Measurements from ENCODE around the gene FAM171A1.
"Not testable (repeated sequence)": the region's sequence is repeated elsewhere in the genome, so short reads cannot be mapped to it uniquely, and the experiment has no call there.

Gene FAM171A1

GRCh38 chr10:15306735-15307280, 64.3 kb downstream of the FAM171A1 start:
- Mint-ChIP-seq H3K27me3 (no peaks in the 10 kb centered on the region), H3K4me1 (ENCODE audit: low read depth) (no peaks in the 10 kb centered on the region), H3K9me3 (ENCODE audit: low read depth) (no peaks in the 10 kb centered on the region), H3K36me3 (peaks cover 2% of the 10 kb centered on the region), H3K4me3 (no peak overlapping the region), H3K27ac (no peak overlapping the region)

DNA sequence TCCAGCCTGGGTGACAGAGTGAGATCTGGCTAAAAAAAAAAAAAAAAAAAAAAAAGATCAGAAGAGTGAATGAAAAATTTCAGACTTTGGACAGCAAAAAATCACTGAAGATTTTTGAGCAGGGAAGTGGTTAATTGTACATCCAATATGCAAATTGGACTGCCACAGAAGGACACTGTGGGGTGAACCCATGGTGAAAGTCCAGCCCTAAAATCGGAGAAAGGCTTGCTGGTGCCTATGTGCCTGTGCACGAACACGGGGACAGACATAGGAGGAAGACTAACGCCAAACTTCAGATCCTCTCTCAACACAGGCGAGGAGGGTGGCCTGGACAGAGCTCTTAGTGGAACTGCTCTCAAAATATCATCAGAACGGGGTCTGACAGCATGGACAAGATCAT, 65.5 kb downstream of the FAM171A1 start:
- Mint-ChIP-seq H3K4me1 (ENCODE audit: low read depth) (no peaks in the 10 kb centered on the region), H3K36me3 (peaks cover 2% of the 10 kb centered on the region), H3K27me3 (no peaks in the 10 kb centered on the region), H3K4me3 (no peak overlapping the region), H3K9me3 (ENCODE audit: low read depth) (no peaks in the 10 kb centered on the region), H3K27ac (no peak overlapping the region)

- H3K27ac Mint-ChIP-seq: no peak overlapping the region
- H3K4me3 Mint-ChIP-seq: no peak overlapping the region
- no peaks in the 10 kb centered on the region for H3K27me3 Mint-ChIP-seq
- H3K36me3 Mint-ChIP-seq: peaks cover 2% of the 10 kb centered on the region
- H3K4me1 Mint-ChIP-seq (ENCODE audit: low read depth): no peaks in the 10 kb centered on the region
- no peaks in the 10 kb centered on the region for H3K9me3 Mint-ChIP-seq (ENCODE audit: low read depth)
Observed at GRCh38 chr10:15305161-15305560, 65.9 kb downstream of the FAM171A1 start.

- H3K36me3 Mint-ChIP-seq; H3K4me3 Mint-ChIP-seq; H3K27ac Mint-ChIP-seq; H3K9me3 Mint-ChIP-seq (ENCODE audit: low read depth); H3K27me3 Mint-ChIP-seq; H3K4me1 Mint-ChIP-seq (ENCODE audit: low read depth): not testable (repeated sequence)
Observed at GRCh38 chr10:15302188-15302956, 68.7 kb downstream of the FAM171A1 start.

- Mint-ChIP-seq H3K27ac (no peak overlapping the region), H3K27me3 (no peaks in the 10 kb centered on the region), H3K9me3 (ENCODE audit: low read depth) (no peaks in the 10 kb centered on the region), H3K4me1 (ENCODE audit: low read depth) (no peaks in the 10 kb centered on the region), H3K36me3 (peaks cover 4% of the 10 kb centered on the region), H3K4me3 (no peak overlapping the region)
Observed at GRCh38 chr10:15300697-15301096, 70.4 kb downstream of the FAM171A1 start.

DNA sequence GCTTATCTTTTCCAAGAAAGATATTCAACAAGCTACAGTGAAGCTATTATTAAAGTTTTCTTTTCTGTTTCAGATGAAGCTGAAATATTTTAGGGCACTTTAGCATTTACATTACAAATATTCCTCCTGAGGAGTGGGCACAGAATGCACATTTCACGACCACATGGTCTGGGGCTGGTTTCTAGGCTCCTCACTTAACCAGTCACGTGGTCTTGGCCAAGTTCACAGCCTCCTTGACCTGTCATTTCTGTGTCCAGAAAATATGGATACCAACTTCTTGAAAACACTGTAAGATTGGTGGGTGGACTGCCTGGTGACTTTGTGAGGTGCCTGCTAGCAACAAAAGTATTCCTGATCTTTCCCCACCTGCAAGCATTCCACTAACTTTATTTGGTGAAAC, 70.9 kb downstream of the FAM171A1 start:
- H3K4me1 Mint-ChIP-seq (ENCODE audit: low read depth): no peaks in the 10 kb centered on the region
- H3K27me3 Mint-ChIP-seq: no peaks in the 10 kb centered on the region
- peaks cover 4% of the 10 kb centered on the region for H3K36me3 Mint-ChIP-seq
- no peak overlapping the region for H3K4me3 Mint-ChIP-seq
- H3K27ac Mint-ChIP-seq: no peak overlapping the region
- no peaks in the 10 kb centered on the region for H3K9me3 Mint-ChIP-seq (ENCODE audit: low read depth)

- Mint-ChIP-seq H3K36me3 (peaks cover 4% of the 10 kb centered on the region), H3K9me3 (ENCODE audit: low read depth) (no peaks in the 10 kb centered on the region), H3K4me1 (ENCODE audit: low read depth) (no peaks in the 10 kb centered on the region), H3K27ac (no peak overlapping the region), H3K4me3 (no peak overlapping the region), H3K27me3 (peaks cover 5% of the 10 kb centered on the region)
Observed at GRCh38 chr10:15296701-15297100, 74.4 kb downstream of the FAM171A1 start.

DNA sequence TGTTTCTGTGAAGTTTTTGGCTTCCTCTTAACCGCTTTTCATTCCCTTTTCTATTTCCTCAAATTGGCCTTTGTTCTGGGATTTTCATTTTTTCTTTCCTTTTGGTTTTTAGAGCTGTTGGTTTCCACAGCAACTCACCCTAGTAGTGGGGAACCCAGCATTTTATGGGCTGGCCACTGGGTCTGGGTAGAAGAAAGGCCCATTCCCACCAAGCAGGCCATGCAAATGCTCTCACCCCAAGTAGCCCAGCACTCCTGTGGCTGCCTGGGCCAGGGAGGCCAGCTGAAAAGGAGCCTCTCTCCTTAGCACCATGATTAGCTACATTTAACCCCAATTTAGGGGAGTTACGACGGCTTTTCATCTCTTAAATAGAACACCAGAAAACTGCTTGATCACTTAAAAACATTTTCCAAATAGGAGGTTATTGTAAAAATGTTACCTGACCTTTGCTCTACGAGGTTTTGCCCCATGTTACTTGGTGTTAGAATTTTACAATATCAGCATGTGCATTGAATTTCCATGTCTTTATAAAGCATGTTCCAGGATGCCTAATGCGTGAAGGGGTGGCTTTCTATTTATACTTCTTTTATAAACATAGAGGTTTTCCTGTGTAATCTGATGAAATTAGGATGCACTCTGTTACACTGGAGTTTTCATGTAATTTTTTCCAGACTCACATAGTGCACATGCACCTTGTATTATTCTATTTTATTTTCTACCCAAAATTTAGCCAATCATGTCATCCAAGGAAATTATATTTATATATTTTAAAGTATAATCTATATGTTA, 75.4 kb downstream of the FAM171A1 start:
- no peak overlapping the region for H3K27ac Mint-ChIP-seq

DNA sequence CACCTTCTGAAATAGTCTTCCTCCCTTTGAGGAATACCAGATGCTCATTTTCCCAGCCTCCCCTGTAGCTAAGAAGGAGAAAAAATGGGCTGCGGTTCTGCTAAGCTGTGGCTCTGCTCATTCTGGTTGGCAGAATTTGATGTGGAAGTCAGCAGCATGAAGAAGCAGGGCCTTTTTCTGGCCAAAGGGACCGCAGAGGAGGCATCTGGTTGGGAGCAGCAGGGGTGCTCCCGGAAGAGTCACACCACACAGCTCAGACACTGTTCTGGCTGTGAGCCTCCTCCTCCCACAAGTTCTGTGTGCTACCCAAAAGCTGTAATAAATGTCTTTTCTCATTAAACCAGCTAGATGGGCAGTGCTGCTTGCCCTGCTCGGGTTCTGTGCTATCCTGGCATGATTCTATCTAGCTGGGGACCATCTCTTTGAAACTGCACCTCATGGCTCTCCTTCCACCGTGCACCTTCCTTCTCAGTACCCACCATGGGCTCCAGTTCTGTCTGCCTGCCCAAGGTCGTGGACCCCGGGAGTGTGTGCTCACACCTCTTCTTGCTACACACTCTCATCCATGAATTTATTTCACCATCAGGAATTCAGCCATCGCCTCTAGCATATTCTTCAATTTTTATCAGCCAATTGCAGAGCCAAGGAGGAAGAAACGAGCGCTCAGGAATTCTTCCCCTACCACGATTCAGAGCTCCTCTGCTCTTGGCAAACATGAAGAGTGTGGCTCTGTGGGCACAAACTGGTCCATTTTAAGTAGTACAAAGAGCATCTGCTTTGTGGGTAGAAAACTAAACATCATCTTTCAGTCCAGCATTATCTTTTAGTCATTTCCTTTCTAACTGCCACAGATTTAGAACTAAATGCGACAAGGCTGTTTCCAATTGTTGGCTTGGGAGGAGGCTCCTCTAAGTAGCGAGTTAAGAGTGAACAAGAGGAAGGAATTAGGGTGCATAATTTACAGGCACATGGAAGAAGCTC, 76.9 kb downstream of the FAM171A1 start:
- Mint-ChIP-seq H3K4me3 (no peak overlapping the region), H3K27me3 (peaks cover 5% of the 10 kb centered on the region), H3K9me3 (ENCODE audit: low read depth) (no peaks in the 10 kb centered on the region), H3K27ac (no peak overlapping the region), H3K4me1 (ENCODE audit: low read depth) (no peaks in the 10 kb centered on the region), H3K36me3 (peaks cover 4% of the 10 kb centered on the region)

More for the DNA sequence above, 75.4 kb downstream of the FAM171A1 start:
- Mint-ChIP-seq H3K27me3 (peaks cover 5% of the 10 kb centered on the region), H3K4me1 (ENCODE audit: low read depth) (no peaks in the 10 kb centered on the region), H3K9me3 (ENCODE audit: low read depth) (no peaks in the 10 kb centered on the region), H3K36me3 (peaks cover 4% of the 10 kb centered on the region), H3K4me3 (no peak overlapping the region)

DNA sequence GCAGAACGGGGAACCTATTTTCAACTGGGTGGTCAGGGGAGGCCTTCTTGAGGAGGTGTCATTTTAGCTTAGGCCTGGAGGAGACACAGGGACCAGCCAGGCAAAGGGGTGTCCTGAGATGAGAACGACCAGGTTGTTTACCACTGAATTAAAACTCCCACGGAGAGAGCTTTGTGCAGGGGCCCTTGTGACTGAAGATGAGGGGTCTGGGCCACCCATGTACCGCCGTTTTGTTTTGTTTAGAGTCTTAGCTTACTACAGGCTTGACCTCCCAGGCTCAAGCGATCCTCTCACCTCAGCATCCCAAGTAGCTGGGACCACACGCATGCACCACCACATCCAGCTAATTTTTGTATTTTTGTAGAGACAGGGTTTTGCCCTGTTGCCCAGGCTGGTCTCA, 80.4 kb downstream of the FAM171A1 start:
- no peaks in the 10 kb centered on the region for H3K4me1 Mint-ChIP-seq (ENCODE audit: low read depth)
- no peaks in the 10 kb centered on the region for H3K9me3 Mint-ChIP-seq (ENCODE audit: low read depth)
- H3K36me3 Mint-ChIP-seq: no peaks in the 10 kb centered on the region
- no peak overlapping the region for H3K27ac Mint-ChIP-seq
- peaks cover 5% of the 10 kb centered on the region for H3K27me3 Mint-ChIP-seq
- no peak overlapping the region for H3K4me3 Mint-ChIP-seq

DNA sequence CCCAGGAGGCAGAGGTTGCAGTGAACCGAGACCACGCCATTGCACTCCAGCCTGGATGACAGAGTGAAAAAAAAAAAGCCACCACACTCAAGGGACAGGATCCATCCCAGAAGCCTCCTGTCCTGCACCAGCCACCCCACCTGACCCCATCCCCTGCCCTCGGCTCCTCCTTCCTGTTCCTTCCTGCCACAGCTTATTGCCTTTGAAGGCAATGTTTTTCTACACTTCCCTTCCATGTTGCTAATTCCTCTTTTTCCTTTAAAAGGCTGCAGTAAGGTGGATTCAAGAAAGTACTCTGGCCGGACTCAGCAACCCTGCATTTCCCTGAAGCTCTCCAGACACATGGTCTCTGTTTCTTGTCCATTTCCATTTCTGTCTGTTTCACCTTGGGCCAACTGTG, 80.9 kb downstream of the FAM171A1 start:
- Mint-ChIP-seq H3K9me3 (ENCODE audit: low read depth) (no peaks in the 10 kb centered on the region), H3K36me3 (no peaks in the 10 kb centered on the region), H3K27me3 (peaks cover 5% of the 10 kb centered on the region), H3K27ac (no peak overlapping the region), H3K4me1 (ENCODE audit: low read depth) (no peaks in the 10 kb centered on the region), H3K4me3 (no peak overlapping the region)

DNA sequence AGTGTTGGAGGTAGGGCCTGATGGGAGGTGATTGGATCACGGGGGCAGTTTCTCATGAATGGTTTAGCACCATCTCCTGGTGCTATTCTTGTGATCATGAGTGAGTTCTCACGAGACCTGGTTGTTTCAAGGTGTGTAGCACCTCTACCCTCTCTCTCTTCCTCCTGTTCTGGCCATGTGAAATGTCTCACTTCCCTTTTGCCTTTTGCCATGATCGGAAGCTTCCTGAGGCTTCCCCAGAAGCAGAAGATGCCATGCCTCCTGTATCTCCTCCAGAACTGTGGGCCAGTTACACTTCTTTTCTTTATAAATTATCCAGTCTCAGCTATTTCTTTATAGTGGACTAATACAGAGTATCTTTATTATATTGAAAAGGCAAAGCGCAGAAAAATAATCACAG, 90.1 kb downstream of the FAM171A1 start:
- Mint-ChIP-seq H3K27ac (no peak overlapping the region), H3K4me1 (ENCODE audit: low read depth) (no peaks in the 10 kb centered on the region), H3K4me3 (no peak overlapping the region), H3K36me3 (no peaks in the 10 kb centered on the region), H3K9me3 (ENCODE audit: low read depth) (no peaks in the 10 kb centered on the region), H3K27me3 (no peaks in the 10 kb centered on the region)

DNA sequence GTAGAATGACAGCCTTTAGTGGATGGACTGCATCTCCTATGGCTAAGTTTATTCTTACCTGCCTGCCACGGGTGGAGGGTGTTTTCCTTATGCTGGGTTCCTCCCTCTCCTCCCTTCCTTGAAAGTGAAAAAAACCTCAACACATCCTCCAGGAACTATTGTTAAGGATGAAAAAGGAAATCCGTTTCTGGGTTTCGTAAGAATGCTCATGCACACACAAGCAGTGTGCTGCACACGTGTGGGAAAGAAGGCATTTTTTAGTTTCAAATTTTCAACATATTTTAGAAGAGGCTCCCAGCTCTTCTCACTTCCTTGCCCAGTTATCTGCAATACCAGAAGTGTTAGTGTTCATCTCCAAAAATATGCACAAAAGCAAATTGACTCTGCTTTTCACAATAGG, 90.6 kb downstream of the FAM171A1 start:
- Mint-ChIP-seq H3K9me3 (ENCODE audit: low read depth) (no peaks in the 10 kb centered on the region), H3K36me3 (no peaks in the 10 kb centered on the region), H3K4me3 (no peak overlapping the region), H3K4me1 (ENCODE audit: low read depth) (no peaks in the 10 kb centered on the region), H3K27ac (no peak overlapping the region), H3K27me3 (no peaks in the 10 kb centered on the region)

GRCh38 chr10:15279236-15279635, 91.9 kb downstream of the FAM171A1 start:
- no peaks in the 10 kb centered on the region for H3K4me1 Mint-ChIP-seq (ENCODE audit: low read depth)
- no peaks in the 10 kb centered on the region for H3K27me3 Mint-ChIP-seq
- no peak overlapping the region for H3K27ac Mint-ChIP-seq
- no peaks in the 10 kb centered on the region for H3K36me3 Mint-ChIP-seq
- no peak overlapping the region for H3K4me3 Mint-ChIP-seq
- no peaks in the 10 kb centered on the region for H3K9me3 Mint-ChIP-seq (ENCODE audit: low read depth)

Measured in activated naive CD8-positive, alpha-beta T cell (primary cell).